Measurements from ENCODE around the gene RALB.
"Not testable (repeated sequence)": the region's sequence is repeated elsewhere in the genome, so short reads cannot be mapped to it uniquely, and the experiment has no call there.

The RALB gene

GRCh38 chr2:120312076-120312475, 59.4 kb downstream of the RALB start:
- FAIRE-seq (no peak), DNase-seq (ENCODE audit: extremely low spot score, insufficient read length, low read depth) (no peak)

GRCh38 chr2:120312860-120313694, 60.4 kb downstream of the RALB start:
- peak; percentile 84 for FAIRE-seq
- peak; percentile 46 for DNase-seq (ENCODE audit: extremely low spot score, insufficient read length, low read depth)

- DNase-seq (ENCODE audit: extremely low spot score, insufficient read length, low read depth) = no peak
- FAIRE-seq = no peak
Measured at GRCh38 chr2:120313695-120314615, 61.3 kb downstream of the RALB start.

- no peak for FAIRE-seq
- DNase-seq (ENCODE audit: extremely low spot score, insufficient read length, low read depth) = no peak
Measured at GRCh38 chr2:120314690-120315366, 62.2 kb downstream of the RALB start.

- FAIRE-seq = no peak
- no peak for DNase-seq (ENCODE audit: extremely low spot score, insufficient read length, low read depth)
Measured at GRCh38 chr2:120315367-120316033, 62.8 kb downstream of the RALB start.

- DNase-seq (ENCODE audit: extremely low spot score, insufficient read length, low read depth) = no peak
- no peak for FAIRE-seq
Measured at GRCh38 chr2:120316071-120316470, 63.4 kb downstream of the RALB start.

- no peak for DNase-seq (ENCODE audit: extremely low spot score, insufficient read length, low read depth)
- FAIRE-seq = no peak
Measured at GRCh38 chr2:120316528-120317179, 64.0 kb downstream of the RALB start.

- FAIRE-seq (no peak), DNase-seq (ENCODE audit: extremely low spot score, insufficient read length, low read depth) (no peak)
Measured at GRCh38 chr2:120317180-120317533, 64.5 kb downstream of the RALB start.

- FAIRE-seq = no peak
Measured at GRCh38 chr2:120317916-120318315, 65.3 kb downstream of the RALB start.

GRCh38 chr2:120318626-120319025, 66.0 kb downstream of the RALB start:
- no peak for FAIRE-seq
- DNase-seq (ENCODE audit: extremely low spot score, insufficient read length, low read depth) = no peak

More at GRCh38 chr2:120317916-120318315, 65.3 kb downstream of the RALB start:
- no peak for DNase-seq (ENCODE audit: extremely low spot score, insufficient read length, low read depth)

- DNase-seq (ENCODE audit: extremely low spot score, insufficient read length, low read depth) = no peak
- FAIRE-seq = no peak
Measured at GRCh38 chr2:120319123-120319522, 66.5 kb downstream of the RALB start.

- FAIRE-seq (no peak), DNase-seq (ENCODE audit: extremely low spot score, insufficient read length, low read depth) (no peak)
Measured at GRCh38 chr2:120319686-120320317, 67.2 kb downstream of the RALB start.

- FAIRE-seq = no peak
- no peak for DNase-seq (ENCODE audit: extremely low spot score, insufficient read length, low read depth)
Measured at GRCh38 chr2:120320318-120320851, 67.7 kb downstream of the RALB start.

GRCh38 chr2:120320887-120321556, 68.4 kb downstream of the RALB start:
- DNase-seq (ENCODE audit: extremely low spot score, insufficient read length, low read depth); FAIRE-seq: not testable (repeated sequence)

- FAIRE-seq (no peak), DNase-seq (ENCODE audit: extremely low spot score, insufficient read length, low read depth) (no peak)
Measured at GRCh38 chr2:120321721-120322284, 69.2 kb downstream of the RALB start.

GRCh38 chr2:120322329-120322728, 69.7 kb downstream of the RALB start:
- DNase-seq (ENCODE audit: extremely low spot score, insufficient read length, low read depth) = no peak
- FAIRE-seq = no peak

GRCh38 chr2:120323214-120323613, 70.6 kb downstream of the RALB start:
- FAIRE-seq (no peak), DNase-seq (ENCODE audit: extremely low spot score, insufficient read length, low read depth) (no peak)
